Activated CD8-positive, alpha-beta memory T cell treated with anti-CD3 and anti-CD28 coated beads, Interleukin-2, amount 50 U/mL, for 4 hours (primary cell): ENCODE data around the gene IFFO2.

Source experiments
- DNase-seq: peaks from one replicate; pipeline ENCODE4 v3.0.0-alpha.2; 2020

The IFFO2 gene

GRCh38 chr1:18890706-18891425, 65.6 kb downstream of the IFFO2 start:
- no peak for DNase-seq

GRCh38 chr1:18886003-18886335, 70.5 kb downstream of the IFFO2 start:
- DNase-seq: no peak

- no peak for DNase-seq
These were observed 71.0 kb downstream of the IFFO2 start for GRCh38 chr1:18885311-18886002.

GRCh38 chr1:18884727-18885126, 71.7 kb downstream of the IFFO2 start:
- no peak for DNase-seq

- DNase-seq: no peak
These were observed 72.1 kb downstream of the IFFO2 start for GRCh38 chr1:18884419-18884717.

GRCh38 chr1:18883636-18884418, 72.6 kb downstream of the IFFO2 start:
- peak; percentile 76 for DNase-seq

GRCh38 chr1:18883079-18883478, 73.4 kb downstream of the IFFO2 start:
- no peak for DNase-seq

GRCh38 chr1:18882486-18882885, 74.0 kb downstream of the IFFO2 start:
- no peak for DNase-seq

- no peak for DNase-seq
These were observed 74.6 kb downstream of the IFFO2 start for GRCh38 chr1:18881642-18882431.

GRCh38 chr1:18881164-18881563, 75.3 kb downstream of the IFFO2 start:
- no peak for DNase-seq

- no peak for DNase-seq
These were observed 75.9 kb downstream of the IFFO2 start for GRCh38 chr1:18880585-18880984.

- DNase-seq: no peak
These were observed 76.6 kb downstream of the IFFO2 start for GRCh38 chr1:18879791-18880309.

- DNase-seq: no peak
These were observed 77.2 kb downstream of the IFFO2 start for GRCh38 chr1:18879215-18879790.

- DNase-seq: no peak
These were observed 77.8 kb downstream of the IFFO2 start for GRCh38 chr1:18878538-18879214.

GRCh38 chr1:18877282-18877681, 79.2 kb downstream of the IFFO2 start:
- DNase-seq: no peak

GRCh38 chr1:18876210-18876609, 80.3 kb downstream of the IFFO2 start:
- no peak for DNase-seq

GRCh38 chr1:18875796-18876128, 80.7 kb downstream of the IFFO2 start:
- DNase-seq: no peak

GRCh38 chr1:18875107-18875795, 81.2 kb downstream of the IFFO2 start:
- DNase-seq: peak; percentile 70

GRCh38 chr1:18874600-18874999, 81.9 kb downstream of the IFFO2 start:
- DNase-seq: no peak

- DNase-seq: no peak
These were observed 82.4 kb downstream of the IFFO2 start for GRCh38 chr1:18874036-18874435.

GRCh38 chr1:18872071-18872611, 84.3 kb downstream of the IFFO2 start:
- no peak for DNase-seq
